SKM-1 (cell line): Measurements from ENCODE around the gene AMBP.

Experiments
- DNase-seq: peaks from one replicate; lab custom pipeline; 2025; ENCODE audit not compliant: unreplicated experiment; lab: John Stamatoyannopoulos, UW

AMBP gene

GRCh38 chr9:114112778-114113584 is 34.9 kb upstream of the AMBP start:
- no peak for DNase-seq

- no peak for DNase-seq
Observed at GRCh38 chr9:114112325-114112724, 34.2 kb upstream of the AMBP start.

GRCh38 chr9:114110180-114110579 is 32.1 kb upstream of the AMBP start:
- no peak for DNase-seq

GRCh38 chr9:114109124-114109523 is 31.0 kb upstream of the AMBP start:
- no peak for DNase-seq

GRCh38 chr9:114108016-114108833 is 30.1 kb upstream of the AMBP start:
- no peak for DNase-seq

- no peak for DNase-seq
Observed at GRCh38 chr9:114107286-114108001, 29.3 kb upstream of the AMBP start.

- no peak for DNase-seq
Observed at GRCh38 chr9:114105236-114105635, 27.1 kb upstream of the AMBP start.

GRCh38 chr9:114102484-114102883 is 24.4 kb upstream of the AMBP start:
- no peak for DNase-seq

- DNase-seq: no peak
Observed at GRCh38 chr9:114100536-114100935, 22.4 kb upstream of the AMBP start.

- no peak for DNase-seq
Observed at GRCh38 chr9:114099669-114100270, 21.7 kb upstream of the AMBP start.

- DNase-seq: no peak
Observed at GRCh38 chr9:114098936-114099668, 21.0 kb upstream of the AMBP start, which contains the start of gene KIF12. KIF12 (minus strand) TSS chr9:114099292; CDS start chr9:114099276, 16 bp downstream.

- no peak for DNase-seq
Observed at GRCh38 chr9:114098021-114098935, 20.2 kb upstream of the AMBP start.

- DNase-seq: no peak
Observed at GRCh38 chr9:114097613-114098020, 19.5 kb upstream of the AMBP start.

GRCh38 chr9:114096866-114097612 is 18.9 kb upstream of the AMBP start:
- DNase-seq: no peak

- no peak for DNase-seq
Observed at GRCh38 chr9:114096041-114096511, 18.0 kb upstream of the AMBP start.

GRCh38 chr9:114094971-114095370 is 16.9 kb upstream of the AMBP start:
- no peak for DNase-seq

- DNase-seq: no peak
Observed at GRCh38 chr9:114093761-114094505, 15.8 kb upstream of the AMBP start.

GRCh38 chr9:114093031-114093471 is 15.0 kb upstream of the AMBP start:
- no peak for DNase-seq
